H1 (cell line): ENCODE measurements around the gene ANKS1B. TPM values are rescaled to one million over a fixed set of nuclear protein-coding genes. Genes with fewer than 3 reads are reported as not detected.

Source experiments
- CHD1 ChIP-seq: IDR thresholded peaks from 2 replicates; pipeline ENCODE4 v1.6.1; 2012; ENCODE audit warnings: low read depth, low read length, improper control_type of control experiment
- FOSL1 ChIP-seq: IDR thresholded peaks from 2 replicates; pipeline ENCODE4 v1.6.1; 2011; ENCODE audit warnings: mild to moderate bottlenecking, low read depth, low read length, moderate library complexity; ENCODE audit not compliant: insufficient read depth
- GTF2F1 ChIP-seq: IDR thresholded peaks from 2 replicates; pipeline ENCODE4 v1.6.1; 2012; ENCODE audit warnings: low read depth, low read length, improper control_type of control experiment, borderline replicate concordance
- KDM5A ChIP-seq: fragments of 200-600 bp; IDR thresholded peaks from 2 replicates; pipeline ENCODE4 v1.7.1; 2012; ENCODE audit warnings: mild to moderate bottlenecking, low read length, inconsistent platforms, mixed read lengths
- NANOG ChIP-seq: IDR thresholded peaks from 2 replicates; pipeline ENCODE4 v1.6.1; 2011; ENCODE audit warnings: low read length, low read depth, mild to moderate bottlenecking, inconsistent platforms; ENCODE audit not compliant: insufficient read depth, poor library complexity, severe bottlenecking
- TAF1 ChIP-seq: IDR thresholded peaks from 2 replicates; pipeline ENCODE4 v1.6.1; 2011; ENCODE audit warnings: mild to moderate bottlenecking, low read depth, low read length
- TAF7 ChIP-seq: optimal IDR thresholded peaks from 2 replicates; pipeline ENCODE3; 2011; ENCODE audit warnings: low read depth, mild to moderate bottlenecking, inconsistent platforms, low read length, moderate library complexity, borderline replicate concordance
- TEAD4 ChIP-seq: IDR thresholded peaks from 2 replicates; pipeline ENCODE4 v1.6.1; 2012; ENCODE audit warnings: low read depth, low read length, inconsistent platforms, mixed read lengths
- polyA plus RNA-seq, 7 experiments: library from polyadenylated mRNA; depleted of rRNA in 3 of 7; stranded (reverse) in 5 of 7; unstranded in 2 of 7; fragments of >200 nt in 5 of 7; fragments of 200-250 nt in 2 of 7; gene quantifications; 1 replicate in 5 of 7; 2 replicates in 1 of 7; 4 replicates in 1 of 7; pipeline versions ENCODE4 v1.2.1 to v1.2.3, GENCODE V29; 2011 to 2013; ENCODE audit warnings: missing spikeins in 2 of 7, mixed read lengths in 2 of 7
- total RNA-seq: library from RNA; stranded (reverse); fragmentation: NEBNext Ultra II Directional; extraction: Animal tissue kit (Norgen Biotek cat#: 25700); gene quantifications from 2 replicates; pipeline ENCODE4 v1.2.1, GENCODE V29; 2021
- TF ChIP-seq, protein P1 (sequence below): fragments of 300-600 bp; sonication (generic); IDR thresholded peaks from 2 replicates; pipeline ENCODE4 v1.7.1; 2012; ENCODE audit warnings: low read length, moderate library complexity, mild to moderate bottlenecking, inconsistent platforms; ENCODE audit not compliant: insufficient replicate concordance
- TF ChIP-seq, protein P2 (sequence below): IDR thresholded peaks from 2 replicates; pipeline ENCODE4 v1.6.1; 2012; ENCODE audit warnings: low read length, inconsistent platforms

Gene ANKS1B
- total and polyA plus RNA-seq, 2 of the 8 experiments (the other 6 are each of a cell fraction or from before 2014, with no cell fraction given), result 2.7 to 6.1 TPM

DNA sequence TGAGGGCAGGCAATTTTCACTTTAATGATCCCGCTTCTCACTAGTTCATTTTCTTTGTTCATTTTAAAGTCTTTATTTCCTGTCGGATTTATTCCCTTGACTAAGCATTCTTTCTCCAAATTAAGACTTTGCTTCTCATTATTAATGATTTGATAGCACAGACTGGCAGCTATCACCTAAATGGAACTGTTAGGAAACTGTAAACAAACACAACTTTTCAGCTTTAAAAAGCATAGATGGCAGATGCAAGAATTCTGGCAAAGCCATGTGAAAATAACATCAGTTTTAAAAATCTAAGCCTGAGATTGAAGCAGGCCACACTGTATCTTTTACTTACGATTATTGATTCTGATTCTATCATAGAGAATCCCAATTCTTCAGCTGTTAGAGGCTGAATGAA, 225.7 kb downstream of the ANKS1B start (continued):
- TF ChIP-seq, protein P1, sequence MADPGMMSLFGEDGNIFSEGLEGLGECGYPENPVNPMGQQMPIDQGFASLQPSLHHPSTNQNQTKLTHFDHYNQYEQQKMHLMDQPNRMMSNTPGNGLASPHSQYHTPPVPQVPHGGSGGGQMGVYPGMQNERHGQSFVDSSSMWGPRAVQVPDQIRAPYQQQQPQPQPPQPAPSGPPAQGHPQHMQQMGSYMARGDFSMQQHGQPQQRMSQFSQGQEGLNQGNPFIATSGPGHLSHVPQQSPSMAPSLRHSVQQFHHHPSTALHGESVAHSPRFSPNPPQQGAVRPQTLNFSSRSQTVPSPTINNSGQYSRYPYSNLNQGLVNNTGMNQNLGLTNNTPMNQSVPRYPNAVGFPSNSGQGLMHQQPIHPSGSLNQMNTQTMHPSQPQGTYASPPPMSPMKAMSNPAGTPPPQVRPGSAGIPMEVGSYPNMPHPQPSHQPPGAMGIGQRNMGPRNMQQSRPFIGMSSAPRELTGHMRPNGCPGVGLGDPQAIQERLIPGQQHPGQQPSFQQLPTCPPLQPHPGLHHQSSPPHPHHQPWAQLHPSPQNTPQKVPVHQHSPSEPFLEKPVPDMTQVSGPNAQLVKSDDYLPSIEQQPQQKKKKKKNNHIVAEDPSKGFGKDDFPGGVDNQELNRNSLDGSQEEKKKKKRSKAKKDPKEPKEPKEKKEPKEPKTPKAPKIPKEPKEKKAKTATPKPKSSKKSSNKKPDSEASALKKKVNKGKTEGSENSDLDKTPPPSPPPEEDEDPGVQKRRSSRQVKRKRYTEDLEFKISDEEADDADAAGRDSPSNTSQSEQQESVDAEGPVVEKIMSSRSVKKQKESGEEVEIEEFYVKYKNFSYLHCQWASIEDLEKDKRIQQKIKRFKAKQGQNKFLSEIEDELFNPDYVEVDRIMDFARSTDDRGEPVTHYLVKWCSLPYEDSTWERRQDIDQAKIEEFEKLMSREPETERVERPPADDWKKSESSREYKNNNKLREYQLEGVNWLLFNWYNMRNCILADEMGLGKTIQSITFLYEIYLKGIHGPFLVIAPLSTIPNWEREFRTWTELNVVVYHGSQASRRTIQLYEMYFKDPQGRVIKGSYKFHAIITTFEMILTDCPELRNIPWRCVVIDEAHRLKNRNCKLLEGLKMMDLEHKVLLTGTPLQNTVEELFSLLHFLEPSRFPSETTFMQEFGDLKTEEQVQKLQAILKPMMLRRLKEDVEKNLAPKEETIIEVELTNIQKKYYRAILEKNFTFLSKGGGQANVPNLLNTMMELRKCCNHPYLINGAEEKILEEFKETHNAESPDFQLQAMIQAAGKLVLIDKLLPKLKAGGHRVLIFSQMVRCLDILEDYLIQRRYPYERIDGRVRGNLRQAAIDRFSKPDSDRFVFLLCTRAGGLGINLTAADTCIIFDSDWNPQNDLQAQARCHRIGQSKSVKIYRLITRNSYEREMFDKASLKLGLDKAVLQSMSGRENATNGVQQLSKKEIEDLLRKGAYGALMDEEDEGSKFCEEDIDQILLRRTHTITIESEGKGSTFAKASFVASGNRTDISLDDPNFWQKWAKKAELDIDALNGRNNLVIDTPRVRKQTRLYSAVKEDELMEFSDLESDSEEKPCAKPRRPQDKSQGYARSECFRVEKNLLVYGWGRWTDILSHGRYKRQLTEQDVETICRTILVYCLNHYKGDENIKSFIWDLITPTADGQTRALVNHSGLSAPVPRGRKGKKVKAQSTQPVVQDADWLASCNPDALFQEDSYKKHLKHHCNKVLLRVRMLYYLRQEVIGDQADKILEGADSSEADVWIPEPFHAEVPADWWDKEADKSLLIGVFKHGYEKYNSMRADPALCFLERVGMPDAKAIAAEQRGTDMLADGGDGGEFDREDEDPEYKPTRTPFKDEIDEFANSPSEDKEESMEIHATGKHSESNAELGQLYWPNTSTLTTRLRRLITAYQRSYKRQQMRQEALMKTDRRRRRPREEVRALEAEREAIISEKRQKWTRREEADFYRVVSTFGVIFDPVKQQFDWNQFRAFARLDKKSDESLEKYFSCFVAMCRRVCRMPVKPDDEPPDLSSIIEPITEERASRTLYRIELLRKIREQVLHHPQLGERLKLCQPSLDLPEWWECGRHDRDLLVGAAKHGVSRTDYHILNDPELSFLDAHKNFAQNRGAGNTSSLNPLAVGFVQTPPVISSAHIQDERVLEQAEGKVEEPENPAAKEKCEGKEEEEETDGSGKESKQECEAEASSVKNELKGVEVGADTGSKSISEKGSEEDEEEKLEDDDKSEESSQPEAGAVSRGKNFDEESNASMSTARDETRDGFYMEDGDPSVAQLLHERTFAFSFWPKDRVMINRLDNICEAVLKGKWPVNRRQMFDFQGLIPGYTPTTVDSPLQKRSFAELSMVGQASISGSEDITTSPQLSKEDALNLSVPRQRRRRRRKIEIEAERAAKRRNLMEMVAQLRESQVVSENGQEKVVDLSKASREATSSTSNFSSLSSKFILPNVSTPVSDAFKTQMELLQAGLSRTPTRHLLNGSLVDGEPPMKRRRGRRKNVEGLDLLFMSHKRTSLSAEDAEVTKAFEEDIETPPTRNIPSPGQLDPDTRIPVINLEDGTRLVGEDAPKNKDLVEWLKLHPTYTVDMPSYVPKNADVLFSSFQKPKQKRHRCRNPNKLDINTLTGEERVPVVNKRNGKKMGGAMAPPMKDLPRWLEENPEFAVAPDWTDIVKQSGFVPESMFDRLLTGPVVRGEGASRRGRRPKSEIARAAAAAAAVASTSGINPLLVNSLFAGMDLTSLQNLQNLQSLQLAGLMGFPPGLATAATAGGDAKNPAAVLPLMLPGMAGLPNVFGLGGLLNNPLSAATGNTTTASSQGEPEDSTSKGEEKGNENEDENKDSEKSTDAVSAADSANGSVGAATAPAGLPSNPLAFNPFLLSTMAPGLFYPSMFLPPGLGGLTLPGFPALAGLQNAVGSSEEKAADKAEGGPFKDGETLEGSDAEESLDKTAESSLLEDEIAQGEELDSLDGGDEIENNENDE, result no peak
- TF ChIP-seq TEAD4 (no peak), GTF2F1 (no peak), FOSL1 (no peak), TAF7 (no peak), CHD1 (no peak), TAF1 (no peak), KDM5A (no peak), NANOG (no peak)
- TF ChIP-seq, protein P2, sequence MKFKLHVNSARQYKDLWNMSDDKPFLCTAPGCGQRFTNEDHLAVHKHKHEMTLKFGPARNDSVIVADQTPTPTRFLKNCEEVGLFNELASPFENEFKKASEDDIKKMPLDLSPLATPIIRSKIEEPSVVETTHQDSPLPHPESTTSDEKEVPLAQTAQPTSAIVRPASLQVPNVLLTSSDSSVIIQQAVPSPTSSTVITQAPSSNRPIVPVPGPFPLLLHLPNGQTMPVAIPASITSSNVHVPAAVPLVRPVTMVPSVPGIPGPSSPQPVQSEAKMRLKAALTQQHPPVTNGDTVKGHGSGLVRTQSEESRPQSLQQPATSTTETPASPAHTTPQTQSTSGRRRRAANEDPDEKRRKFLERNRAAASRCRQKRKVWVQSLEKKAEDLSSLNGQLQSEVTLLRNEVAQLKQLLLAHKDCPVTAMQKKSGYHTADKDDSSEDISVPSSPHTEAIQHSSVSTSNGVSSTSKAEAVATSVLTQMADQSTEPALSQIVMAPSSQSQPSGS, result no peak
